K562 (cell line): Measurements from ENCODE around the gene LIN9. TPM values are rescaled to one million over a fixed set of nuclear protein-coding genes. Genes with fewer than 3 reads are reported as not detected.

Experiments
- ELF1 ChIP-seq: fragments of 200-800 bp; sonication (Bioruptor generic); IDR thresholded peaks from 2 replicates; pipeline ENCODE4 v1.6.1; 2016; ENCODE audit warnings: missing genetic modification characterization, missing compliant biosample characterization
- ERF ChIP-seq: fragments of 450-650 bp; formaldehyde crosslinking; IDR thresholded peaks from 2 replicates; pipeline ENCODE4 v1.4.0; 2020; ENCODE audit warnings: mild to moderate bottlenecking, mixed read lengths
- HEY1 ChIP-seq: fragments of 250-450 bp; sonication (Bioruptor Pico); IDR thresholded peaks from 2 replicates; pipeline ENCODE4 v1.5.0; 2020; ENCODE audit warnings: mild to moderate bottlenecking, moderate library complexity, borderline replicate concordance
- HIVEP1 ChIP-seq: fragments of 250-450 bp; sonication (Bioruptor Pico); IDR thresholded peaks from 2 replicates; pipeline ENCODE4 v1.4.0; 2020; ENCODE audit warnings: mild to moderate bottlenecking
- POLR2AphosphoS2 ChIP-seq: IDR thresholded peaks from 2 replicates; pipeline ENCODE4 v1.6.1; 2012; ENCODE audit warnings: low read length, improper control_type of control experiment
- TEAD4 ChIP-seq, 2 experiments: sonication (generic) in 1 of 2; formaldehyde crosslinking in 1 of 2; IDR thresholded peaks; 2 replicates each; pipeline versions ENCODE4 v1.6.1 to v1.8.0; 2012 to 2022; ENCODE audit warnings: borderline replicate concordance in 1 of 2, inconsistent platforms in 1 of 2, low read length in 1 of 2, mild to moderate bottlenecking in 1 of 2, missing genetic modification reagents in 1 of 2
- ZBTB40 ChIP-seq, 2 experiments: fragments of 450-650 bp in 1 of 2; sonication (generic) in 1 of 2; formaldehyde crosslinking in 1 of 2; IDR thresholded peaks; 2 replicates each; pipeline versions ENCODE4 v1.7.1 to v1.9.0; 2016 to 2022; ENCODE audit warnings: inconsistent platforms in 1 of 2, mild to moderate bottlenecking in 1 of 2, missing genetic modification reagents in 1 of 2
- ZNF41 ChIP-seq: fragments of 250-450 bp; sonication (Bioruptor Pico); conservative IDR thresholded peaks from 2 replicates; pipeline ENCODE4 v1.4.0; 2020; ENCODE audit warnings: mild to moderate bottlenecking
- polyA plus RNA-seq, 8 experiments: library from polyadenylated mRNA; depleted of rRNA in 4 of 8; stranded (reverse) in 5 of 8; unstranded in 3 of 8; fragments of >200 nt; fragmentation: Nextera tagmentation in 2 of 8; fragmentation: Illumina TruSeq in 1 of 8; extraction: Ambion mirVana in 2 of 8; extraction: Trizol in 1 of 8; gene quantifications; 2 replicates each; pipeline versions ENCODE4 v1.2.1 to v1.2.3, GENCODE V29; 2011 to 2014; ENCODE audit warnings: inconsistent platforms in 1 of 8, missing spikeins in 1 of 8
- total RNA-seq, 7 experiments: library from RNA; depleted of rRNA in 6 of 7; stranded (reverse); fragments of >200 nt in 6 of 7; fragmentation: Illumina TruSeq in 2 of 7; extraction: Trizol in 2 of 7; gene quantifications; 2 replicates each; pipeline versions ENCODE4 v1.2.1 to v1.2.3, GENCODE V29; 2011 to 2021; ENCODE audit warnings: low replicate concordance in 1 of 7
- TF ChIP-seq, protein P1 (sequence below): fragments of 250-450 bp; sonication (Bioruptor Pico); IDR thresholded peaks from 2 replicates; pipeline ENCODE4 v1.8.0; 2022; ENCODE audit warnings: inconsistent platforms
- TF ChIP-seq, protein P2 (sequence below), 2 experiments: IDR thresholded peaks in 1 of 2; conservative IDR thresholded peaks in 1 of 2; 2 replicates each; pipeline ENCODE4 v1.6.1; 2016; ENCODE audit warnings: low read depth in 2 of 2, mild to moderate bottlenecking in 1 of 2, missing compliant biosample characterization in 1 of 2, missing genetic modification characterization in 1 of 2, moderate library complexity in 1 of 2

Gene LIN9
- total and polyA plus RNA-seq, 9 of the 15 experiments (the other 6 are each of a cell fraction or from before 2014, with no cell fraction given) = 18.8 to 33.0 (median 25.5) TPM

GRCh38 chr1:226185141-226186036 is 123.6 kb downstream of the LIN9 start (continued):
- TF ChIP-seq ZBTB40 (IDR thresholded peaks at IDR 0.05) (peak; percentile 23; the same call in 1 of the 2 replicates), ZBTB40 (CRISPR knock-in tag; IDR thresholded peaks at IDR 0.05) (no peak), ELF1 (peak; percentile 39; the same call in 1 of the 2 replicates), HIVEP1 (CRISPR knock-in tag) (no peak), TEAD4 (IDR thresholded peaks at IDR 0.05; ENCODE audit: low read length) (peak; percentile 25; the same call in 1 of the 2 replicates), TEAD4 (CRISPR knock-in tag; IDR thresholded peaks at IDR 0.05; ENCODE audit: borderline replicate concordance) (no peak), HEY1 (CRISPR knock-in tag) (no peak), ZNF41 (CRISPR knock-in tag) (no peak), POLR2AphosphoS2 (no peak), ERF (CRISPR knock-in tag) (no peak)
- TF ChIP-seq, protein P1, sequence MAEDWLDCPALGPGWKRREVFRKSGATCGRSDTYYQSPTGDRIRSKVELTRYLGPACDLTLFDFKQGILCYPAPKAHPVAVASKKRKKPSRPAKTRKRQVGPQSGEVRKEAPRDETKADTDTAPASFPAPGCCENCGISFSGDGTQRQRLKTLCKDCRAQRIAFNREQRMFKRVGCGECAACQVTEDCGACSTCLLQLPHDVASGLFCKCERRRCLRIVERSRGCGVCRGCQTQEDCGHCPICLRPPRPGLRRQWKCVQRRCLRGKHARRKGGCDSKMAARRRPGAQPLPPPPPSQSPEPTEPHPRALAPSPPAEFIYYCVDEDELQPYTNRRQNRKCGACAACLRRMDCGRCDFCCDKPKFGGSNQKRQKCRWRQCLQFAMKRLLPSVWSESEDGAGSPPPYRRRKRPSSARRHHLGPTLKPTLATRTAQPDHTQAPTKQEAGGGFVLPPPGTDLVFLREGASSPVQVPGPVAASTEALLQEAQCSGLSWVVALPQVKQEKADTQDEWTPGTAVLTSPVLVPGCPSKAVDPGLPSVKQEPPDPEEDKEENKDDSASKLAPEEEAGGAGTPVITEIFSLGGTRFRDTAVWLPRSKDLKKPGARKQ (CRISPR knock-in tag) = no peak
- TF ChIP-seq, protein P2, sequence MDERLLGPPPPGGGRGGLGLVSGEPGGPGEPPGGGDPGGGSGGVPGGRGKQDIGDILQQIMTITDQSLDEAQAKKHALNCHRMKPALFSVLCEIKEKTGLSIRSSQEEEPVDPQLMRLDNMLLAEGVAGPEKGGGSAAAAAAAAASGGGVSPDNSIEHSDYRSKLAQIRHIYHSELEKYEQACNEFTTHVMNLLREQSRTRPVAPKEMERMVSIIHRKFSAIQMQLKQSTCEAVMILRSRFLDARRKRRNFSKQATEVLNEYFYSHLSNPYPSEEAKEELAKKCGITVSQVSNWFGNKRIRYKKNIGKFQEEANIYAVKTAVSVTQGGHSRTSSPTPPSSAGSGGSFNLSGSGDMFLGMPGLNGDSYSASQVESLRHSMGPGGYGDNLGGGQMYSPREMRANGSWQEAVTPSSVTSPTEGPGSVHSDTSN (CRISPR knock-in tag; IDR thresholded peaks at IDR 0.05; ENCODE audit: low read depth) = no peak
- TF ChIP-seq, protein P2 (tag; conservative IDR thresholded peaks at IDR 0.05; ENCODE audit: low read depth) = 0 out of 2 replicates have a peak, but pooled peaks have one; percentile 6
